SJCRH30 (cell line): ENCODE measurements around the gene PSAP. TPM values are rescaled to one million over a fixed set of nuclear protein-coding genes. Genes with fewer than 3 reads are reported as not detected.
A peak's percentile ranks its signal among the peaks of the same experiment; 100 is the strongest.

Source experiments
- DNase-seq, 2 experiments: peaks; one replicate each; pipeline ENCODE4 v3.0.0-alpha.2; 2015 to 2020
- H3K27ac ChIP-seq: fragments of 250-450 bp; sonication (Bioruptor Pico); 2 replicates; pipeline ENCODE4 v1.5.1; 2020; ENCODE audit warnings: mild to moderate bottlenecking, moderate library complexity
- H3K27me3 ChIP-seq: fragments of 250-450 bp; sonication (Bioruptor Pico); 2 replicates; pipeline ENCODE4 v1.5.1; 2020; ENCODE audit warnings: mild to moderate bottlenecking, moderate library complexity
- H3K36me3 ChIP-seq: fragments of 250-450 bp; sonication (Bioruptor Pico); 2 replicates; pipeline ENCODE4 v1.5.1; 2020; ENCODE audit warnings: mild to moderate bottlenecking, moderate library complexity
- H3K4me1 ChIP-seq: fragments of 250-450 bp; sonication (Bioruptor Pico); 2 replicates; pipeline ENCODE4 v1.5.1; 2020; ENCODE audit warnings: mild to moderate bottlenecking, moderate library complexity
- H3K4me3 ChIP-seq: fragments of 250-450 bp; sonication (Bioruptor Pico); 2 replicates; pipeline ENCODE4 v1.5.1; 2020; ENCODE audit warnings: mild to moderate bottlenecking, moderate library complexity
- H3K9me3 ChIP-seq: fragments of 250-450 bp; sonication (Bioruptor Pico); replicated peaks from 2 replicates; pipeline ENCODE4 v1.5.1; 2020; ENCODE audit warnings: mild to moderate bottlenecking, moderate library complexity
- total RNA-seq: library from RNA; depleted of rRNA; stranded (reverse); fragments of >200 nt; shearing (Covaris generic); gene quantifications from 2 replicates; pipeline ENCODE4 v1.2.3, GENCODE V29; 2014

The PSAP gene
- total RNA-seq, 1 experiment from 2014 or later = 172 TPM

- H3K27ac ChIP-seq = no peak overlapping the region
- no peaks in the 10 kb centered on the region for H3K27me3 ChIP-seq
Measured at GRCh38 chr10:71802715-71803488, 48.1 kb downstream of the PSAP start.

GRCh38 chr10:71802235-71802634 lies 48.8 kb downstream of the PSAP start:
- no peaks in the 10 kb centered on the region for H3K9me3 ChIP-seq
- no peak for DNase-seq
- H3K4me1 ChIP-seq = no peaks in the 10 kb centered on the region
- no peaks in the 10 kb centered on the region for H3K36me3 ChIP-seq
- H3K27ac ChIP-seq = no peak overlapping the region
- H3K27me3 ChIP-seq = no peaks in the 10 kb centered on the region
- H3K4me3 ChIP-seq = no peak overlapping the region

More at GRCh38 chr10:71802715-71803488, 48.1 kb downstream of the PSAP start:
- Histone ChIP-seq H3K9me3 (no peaks in the 10 kb centered on the region), H3K4me3 (no peak overlapping the region), H3K4me1 (no peaks in the 10 kb centered on the region), H3K36me3 (no peaks in the 10 kb centered on the region)
- no peak for DNase-seq

GRCh38 chr10:71801361-71801760 lies 49.7 kb downstream of the PSAP start:
- Histone ChIP-seq H3K36me3 (no peaks in the 10 kb centered on the region), H3K9me3 (no peaks in the 10 kb centered on the region), H3K27me3 (no peaks in the 10 kb centered on the region), H3K27ac (no peak overlapping the region), H3K4me3 (no peak overlapping the region), H3K4me1 (no peaks in the 10 kb centered on the region)
- no peak for DNase-seq

GRCh38 chr10:71799608-71800453 lies 51.2 kb downstream of the PSAP start:
- Histone ChIP-seq H3K4me1 (no peaks in the 10 kb centered on the region), H3K27me3 (no peaks in the 10 kb centered on the region), H3K9me3 (no peaks in the 10 kb centered on the region), H3K4me3 (no peak overlapping the region), H3K36me3 (no peaks in the 10 kb centered on the region), H3K27ac (no peak overlapping the region)
- DNase-seq = no peak

GRCh38 chr10:71799112-71799511 lies 51.9 kb downstream of the PSAP start:
- Histone ChIP-seq H3K27me3 (no peaks in the 10 kb centered on the region), H3K36me3 (no peaks in the 10 kb centered on the region), H3K4me1 (no peaks in the 10 kb centered on the region), H3K4me3 (no peak overlapping the region), H3K27ac (no peak overlapping the region), H3K9me3 (no peaks in the 10 kb centered on the region)
- no peak for DNase-seq

- no peak for DNase-seq
- no peak overlapping the region for H3K27ac ChIP-seq
- no peaks in the 10 kb centered on the region for H3K9me3 ChIP-seq
- no peaks in the 10 kb centered on the region for H3K4me1 ChIP-seq
- no peak overlapping the region for H3K4me3 ChIP-seq
- no peaks in the 10 kb centered on the region for H3K36me3 ChIP-seq
- H3K27me3 ChIP-seq = no peaks in the 10 kb centered on the region
Measured at GRCh38 chr10:71798308-71798624, 52.8 kb downstream of the PSAP start.

- Histone ChIP-seq H3K27ac (no peak overlapping the region), H3K4me3 (no peak overlapping the region), H3K4me1 (no peaks in the 10 kb centered on the region), H3K36me3 (no peaks in the 10 kb centered on the region), H3K9me3 (no peaks in the 10 kb centered on the region), H3K27me3 (no peaks in the 10 kb centered on the region)
- DNase-seq = no peak
Measured at GRCh38 chr10:71797533-71798307, 53.3 kb downstream of the PSAP start.

GRCh38 chr10:71796749-71797405 lies 54.2 kb downstream of the PSAP start:
- DNase-seq = no peak
- H3K9me3 ChIP-seq = no peaks in the 10 kb centered on the region
- H3K4me3 ChIP-seq = no peak overlapping the region
- H3K4me1 ChIP-seq = no peaks in the 10 kb centered on the region
- H3K27ac ChIP-seq = no peak overlapping the region
- no peaks in the 10 kb centered on the region for H3K27me3 ChIP-seq
- H3K36me3 ChIP-seq = no peaks in the 10 kb centered on the region

GRCh38 chr10:71795248-71795647 lies 55.8 kb downstream of the PSAP start:
- DNase-seq = peak; percentile 30 to 51
- no peak overlapping the region for H3K4me3 ChIP-seq
- H3K9me3 ChIP-seq = no peaks in the 10 kb centered on the region
- no peaks in the 10 kb centered on the region for H3K36me3 ChIP-seq
- H3K4me1 ChIP-seq = no peaks in the 10 kb centered on the region
- H3K27me3 ChIP-seq = no peaks in the 10 kb centered on the region
- H3K27ac ChIP-seq = no peak overlapping the region

GRCh38 chr10:71790749-71791440 lies 60.2 kb downstream of the PSAP start:
- Histone ChIP-seq H3K27me3 (no peaks in the 10 kb centered on the region), H3K27ac (no peak overlapping the region), H3K4me3 (no peak overlapping the region), H3K4me1 (no peaks in the 10 kb centered on the region), H3K36me3 (no peaks in the 10 kb centered on the region), H3K9me3 (no peaks in the 10 kb centered on the region)
- DNase-seq = no peak

- Histone ChIP-seq H3K4me1 (no peaks in the 10 kb centered on the region), H3K36me3 (no peaks in the 10 kb centered on the region), H3K9me3 (no peaks in the 10 kb centered on the region), H3K27me3 (no peaks in the 10 kb centered on the region), H3K27ac (no peak overlapping the region), H3K4me3 (no peak overlapping the region)
- no peak for DNase-seq
Measured at GRCh38 chr10:71789871-71790270, 61.2 kb downstream of the PSAP start.

- Histone ChIP-seq H3K27me3 (no peaks in the 10 kb centered on the region), H3K9me3 (no peaks in the 10 kb centered on the region), H3K36me3 (no peaks in the 10 kb centered on the region), H3K4me3 (no peak overlapping the region), H3K4me1 (no peaks in the 10 kb centered on the region), H3K27ac (no peak overlapping the region)
- no peak for DNase-seq
Measured at GRCh38 chr10:71788954-71789353, 62.1 kb downstream of the PSAP start.

- H3K9me3 ChIP-seq = no peaks in the 10 kb centered on the region
- no peak overlapping the region for H3K4me3 ChIP-seq
- DNase-seq = no peak
- H3K4me1 ChIP-seq = no peaks in the 10 kb centered on the region
- no peak overlapping the region for H3K27ac ChIP-seq
- no peaks in the 10 kb centered on the region for H3K27me3 ChIP-seq
- no peaks in the 10 kb centered on the region for H3K36me3 ChIP-seq
Measured at GRCh38 chr10:71784679-71785272, 66.3 kb downstream of the PSAP start.
